GM19468 (cell line): ENCODE results near the gene OR2A7.
"Not testable (repeated sequence)": the region's sequence is repeated elsewhere in the genome, so short reads cannot be mapped to it uniquely, and the experiment has no call there.

ENCODE experiments used
- ATAC-seq: cut with Tn5 transposase; IDR thresholded peaks from one replicate; pipeline ENCODE4 v1.9.1; 2021; ENCODE audit warnings: mild to moderate bottlenecking, moderate library complexity, moderate number of reproducible peaks; ENCODE audit not compliant: unreplicated experiment; ENCODE audit errors: extremely low read depth

Gene OR2A7

GRCh38 chr7:144256112-144256511 is 8.5 kb downstream of the OR2A7 start:
- no peak for ATAC-seq

DNA sequence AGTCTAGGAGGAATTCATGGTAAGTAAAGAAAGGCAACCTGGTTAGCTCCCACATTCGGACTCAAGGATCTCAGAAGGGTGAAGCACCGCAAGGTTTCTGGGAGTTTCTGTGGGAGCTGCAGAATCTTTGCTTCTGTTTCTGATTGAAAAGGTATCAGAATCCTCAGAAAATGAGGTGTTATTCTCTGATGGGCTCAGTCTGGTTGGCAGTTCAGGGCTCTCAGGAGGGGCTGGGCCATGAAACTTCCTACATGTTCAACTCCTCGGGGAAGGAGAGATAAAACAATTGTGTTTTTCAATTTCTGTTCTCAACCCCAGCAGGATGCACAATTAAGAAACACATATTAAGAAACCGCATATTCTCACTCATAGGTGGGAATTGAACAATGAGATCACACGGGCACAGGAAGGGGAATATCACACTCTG is 9.1 kb downstream of the OR2A7 start:
- no peak for ATAC-seq

- not testable (repeated sequence) for ATAC-seq
Observed at GRCh38 chr7:144252307-144252706, 12.3 kb downstream of the OR2A7 start.

DNA sequence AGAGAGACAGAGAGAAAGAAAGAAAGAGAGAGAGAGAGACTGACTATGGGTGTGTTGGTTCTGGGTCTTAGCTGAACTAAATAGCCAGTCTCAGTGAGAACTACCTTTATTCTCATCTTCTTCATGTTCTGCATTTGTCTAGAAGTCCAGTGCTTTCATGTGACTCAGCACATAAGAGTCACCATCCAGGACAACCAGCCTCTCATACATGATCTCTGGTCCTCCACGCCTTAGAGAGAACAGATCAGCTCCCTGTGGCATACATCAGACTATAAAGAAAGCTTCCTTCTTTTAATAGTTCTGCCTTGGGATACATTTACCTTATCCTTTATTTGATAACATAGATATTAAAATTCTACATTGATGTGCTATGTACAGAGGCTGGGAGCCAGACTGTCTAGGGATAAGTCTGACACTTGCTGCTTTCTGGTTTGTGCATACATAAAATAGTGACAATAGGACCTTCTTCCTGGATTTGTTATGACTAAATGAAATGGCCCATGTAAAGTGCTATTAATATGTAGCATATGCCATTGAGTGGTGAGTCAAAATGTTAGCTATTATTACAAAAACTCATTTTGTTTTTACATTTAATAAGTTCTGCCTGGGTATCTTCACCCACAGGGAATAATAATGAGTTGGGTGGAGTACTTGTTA is 16.8 kb downstream of the OR2A7 start:
- not testable (repeated sequence) for ATAC-seq

DNA sequence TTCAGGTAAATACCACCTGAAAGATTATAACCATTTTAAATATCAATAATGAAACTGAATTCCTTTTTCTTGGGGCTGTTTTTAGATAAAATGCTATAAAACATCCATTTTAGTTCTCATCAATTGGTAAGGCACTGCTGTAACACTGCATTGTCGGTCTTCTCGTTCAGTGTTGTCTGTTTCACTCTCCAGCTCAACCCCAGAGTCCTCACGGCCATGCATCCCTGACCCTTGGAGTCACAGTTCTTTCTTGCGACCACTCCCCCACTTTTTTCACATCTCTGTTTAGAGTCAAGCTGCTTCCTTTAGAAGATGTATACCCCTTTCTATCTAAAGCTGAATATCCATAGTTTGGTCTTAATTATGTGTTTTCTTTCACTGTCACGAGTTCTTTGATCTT is 17.6 kb downstream of the OR2A7 start:
- ATAC-seq, result not testable (repeated sequence)

GRCh38 chr7:144245372-144245771 is 19.2 kb downstream of the OR2A7 start:
- not testable (repeated sequence) for ATAC-seq

DNA sequence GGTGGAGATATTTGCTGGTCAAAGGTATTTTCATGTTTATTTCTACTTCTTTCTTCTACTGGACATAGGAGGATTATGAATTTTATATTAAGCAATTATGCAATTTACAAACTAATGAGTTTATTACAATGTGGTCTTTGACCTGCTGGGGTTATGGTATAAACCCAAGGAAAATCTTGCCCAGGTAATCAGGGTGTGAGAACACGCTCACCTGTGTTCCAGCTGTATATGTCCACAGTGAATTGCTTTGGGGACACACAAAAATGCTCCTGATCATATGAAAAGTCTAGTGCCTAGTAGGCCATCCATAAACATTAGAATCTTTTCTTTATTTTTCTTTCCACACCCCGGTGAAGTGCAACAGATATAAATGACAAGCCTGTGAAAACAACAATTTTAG is 25.2 kb downstream of the OR2A7 start, which contains the start of gene OR2A42:
Gene OR2A42 (minus strand): TSS at position 241 of the 400 bp plus-strand sequence. CDS start 6,762 bp downstream, outside the sequence.
- ATAC-seq, result not testable (repeated sequence)

GRCh38 chr7:144238530-144239082 is 26.0 kb downstream of the OR2A7 start:
- not testable (repeated sequence) for ATAC-seq

GRCh38 chr7:144233039-144233438 is 31.6 kb downstream of the OR2A7 start:
- not testable (repeated sequence) for ATAC-seq

DNA sequence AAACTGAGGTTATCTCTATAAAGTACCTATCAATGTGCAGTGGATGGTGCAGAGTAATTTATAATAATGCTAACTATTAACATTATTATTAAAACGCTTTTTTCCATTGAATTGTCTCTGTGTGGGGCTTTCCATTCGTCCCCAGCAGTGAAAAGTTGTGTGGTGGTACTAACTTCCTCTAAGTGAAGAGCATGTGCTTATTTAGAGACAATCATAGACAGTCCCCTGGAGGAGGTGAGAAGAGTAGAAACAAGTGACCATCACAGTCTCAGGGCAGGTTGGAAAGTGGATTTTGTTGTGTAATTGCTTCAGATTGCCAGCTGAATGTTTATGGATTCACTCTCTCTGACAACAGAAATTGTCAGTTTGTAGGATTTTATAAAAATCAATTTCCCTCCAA is 33.6 kb downstream of the OR2A7 start:
- not testable (repeated sequence) for ATAC-seq

DNA sequence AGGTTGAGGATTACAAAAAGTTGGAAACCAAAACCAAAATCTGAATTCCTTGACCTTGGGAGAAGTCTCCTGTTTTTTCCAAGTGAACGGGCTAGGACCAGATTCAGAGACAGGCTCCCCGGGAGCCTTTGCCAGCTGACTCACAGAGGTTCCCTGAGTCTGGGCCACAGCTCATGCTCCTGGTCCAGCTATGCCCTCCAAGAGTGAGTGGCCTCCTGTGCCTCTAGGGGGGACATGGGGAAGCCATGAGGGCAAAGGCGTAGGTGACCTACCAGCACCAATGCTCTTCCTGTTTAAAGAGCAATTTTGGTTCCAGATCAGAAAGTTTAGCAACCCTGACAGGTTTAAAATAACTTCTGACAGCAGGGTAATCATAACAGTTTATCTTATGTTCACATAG is 35.8 kb downstream of the OR2A7 start:
- ATAC-seq, result not testable (repeated sequence)

- ATAC-seq, result not testable (repeated sequence)
Observed at GRCh38 chr7:144226866-144227265, 37.7 kb downstream of the OR2A7 start.

DNA sequence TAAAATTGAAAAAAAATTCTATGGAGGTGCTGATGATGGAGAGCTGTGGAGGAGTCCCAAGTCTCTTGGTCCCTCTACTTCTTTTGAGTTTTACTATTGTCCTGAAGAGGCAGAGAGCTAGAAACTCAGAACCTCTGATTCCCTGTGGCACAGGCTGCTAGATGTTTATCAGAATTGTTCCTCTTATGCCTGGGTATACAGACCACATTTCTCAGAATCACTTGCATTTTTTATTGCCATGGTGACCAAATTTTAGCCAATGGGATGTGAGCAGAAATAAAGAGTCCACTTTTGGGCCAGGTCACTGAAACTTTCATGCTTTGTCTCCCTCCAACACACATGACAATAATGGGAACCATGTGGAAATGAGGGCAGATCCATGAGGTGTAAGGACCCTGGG is 40.9 kb downstream of the OR2A7 start:
- ATAC-seq, result not testable (repeated sequence)

DNA sequence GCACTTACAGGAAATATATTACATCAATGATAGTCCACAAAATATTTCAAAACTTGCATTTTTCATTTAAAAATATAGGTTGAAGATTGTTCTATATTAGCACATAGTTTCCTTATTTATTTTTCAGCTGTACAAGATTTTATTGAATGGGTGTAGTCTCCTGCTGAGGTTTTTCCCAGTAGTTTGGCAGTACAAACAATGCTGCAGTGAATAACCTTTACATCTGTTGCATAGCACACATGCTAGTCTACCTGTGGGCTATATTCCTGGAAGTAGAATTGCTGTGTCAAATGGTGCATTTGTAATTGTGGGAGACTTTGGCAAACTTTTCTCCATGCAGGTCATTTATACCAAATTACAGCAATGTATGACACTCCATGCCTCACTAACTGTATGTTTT is 44.1 kb downstream of the OR2A7 start:
- not testable (repeated sequence) for ATAC-seq

GRCh38 chr7:144219149-144219548 is 45.4 kb downstream of the OR2A7 start:
- ATAC-seq, result not testable (repeated sequence)

DNA sequence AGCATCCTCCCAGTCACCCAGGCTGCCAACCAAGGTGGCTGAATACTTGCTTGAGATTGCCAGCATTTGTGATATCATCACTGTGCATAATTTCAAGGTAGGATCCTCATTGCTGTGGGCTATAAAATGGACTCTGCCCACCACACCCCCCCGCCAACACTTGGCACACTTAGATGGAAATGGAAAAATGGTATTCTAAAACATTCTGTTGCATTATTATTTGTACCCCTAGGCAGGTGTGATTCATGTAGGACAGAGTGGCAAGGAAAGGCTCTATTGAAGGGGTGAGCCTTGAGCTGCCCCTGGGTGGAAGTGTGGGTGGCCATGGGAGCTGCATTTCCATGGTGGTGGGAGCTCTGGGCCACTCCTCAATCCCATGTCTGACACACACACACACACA is 46.0 kb downstream of the OR2A7 start:
- not testable (repeated sequence) for ATAC-seq

DNA sequence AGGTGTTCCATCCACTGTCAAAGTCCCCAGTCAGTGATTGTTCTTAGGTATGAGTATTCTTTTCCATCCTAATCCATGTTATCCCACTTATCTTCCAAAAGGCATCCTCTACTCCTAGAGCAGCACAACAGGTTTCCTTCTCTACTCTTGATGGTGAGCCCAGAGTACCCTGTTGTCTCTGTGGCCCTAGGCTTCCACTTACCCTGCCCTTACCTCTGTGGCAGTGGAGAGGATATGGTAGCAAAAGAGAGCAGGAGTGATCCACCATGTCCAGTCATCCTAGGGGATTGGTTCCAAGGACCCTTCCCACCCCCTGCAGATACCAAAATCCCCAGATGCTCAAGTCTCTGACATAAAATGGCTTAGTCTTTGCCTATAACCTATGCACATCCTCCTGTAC is 47.4 kb downstream of the OR2A7 start:
- not testable (repeated sequence) for ATAC-seq
